NT2/D1 (cell line): ENCODE data around the gene BACH2.

Experiments
- SUZ12 ChIP-seq: IDR thresholded peaks from 2 replicates; pipeline ENCODE4 v1.6.1; 2011; ENCODE audit not compliant: insufficient read length, insufficient read depth; ENCODE audit errors: extremely low read depth
- YY1 ChIP-seq: IDR thresholded peaks from 2 replicates; pipeline ENCODE4 v1.6.1; 2011; ENCODE audit not compliant: insufficient read length, insufficient read depth
- ZNF274 ChIP-seq: IDR thresholded peaks from 2 replicates; pipeline ENCODE4 v1.6.1; 2011; ENCODE audit warnings: mild to moderate bottlenecking, low read depth, low read length

DNA sequence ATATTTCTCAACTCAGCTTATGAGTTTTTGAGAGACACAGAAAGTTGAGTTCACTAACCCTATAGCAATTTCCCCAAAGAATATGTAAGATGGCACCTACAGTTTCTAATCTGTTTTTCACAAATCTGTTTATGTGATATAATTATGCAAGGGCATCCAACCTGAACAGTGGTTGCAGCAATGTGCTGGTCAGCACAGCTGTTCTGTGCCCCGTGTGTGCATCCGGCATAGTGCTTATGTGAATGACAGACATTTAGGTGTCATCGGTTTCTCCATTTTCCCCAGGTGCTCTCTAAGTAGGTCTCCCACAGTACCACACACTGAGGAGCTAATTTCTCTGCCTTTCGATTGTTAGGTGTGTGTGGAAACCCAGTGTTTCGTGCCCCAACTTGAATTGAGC lies 7.7 kb upstream of the BACH2 start:
- TF ChIP-seq SUZ12 (no peak), ZNF274 (no peak), YY1 (no peak)
